K562 (cell line): ENCODE results near the gene GSTT2B. TPM values are rescaled to one million over a fixed set of nuclear protein-coding genes. Genes with fewer than 3 reads are reported as not detected.

Experiments
- ATAC-seq: fragments of 200-7000 bp; cut with Tn5 transposase; 3 replicates; pipeline ENCODE4 v1.9.1; 2020; ENCODE audit warnings: moderate library complexity
- BruUV-seq: library from RNA; stranded (reverse); fragments of 400-500 nt; replicated peaks from 2 replicates; lab custom pipeline; 2021; lab: Mats Ljungman, UMichigan
- CTCF ChIA-PET: fragments of 300-600 bp; formaldehyde crosslinking; extraction: SDS; loops from one replicate; lab custom pipeline; 2021; ENCODE audit warnings: low intra/inter-chr PET ratio; lab: Yijun Ruan, JAX
- POLR2A ChIA-PET: fragments of 300-600, 350-650 bp; sonication (Branson Sonifier 250); formaldehyde crosslinking; extraction: SDS; loops from one replicate; lab custom pipeline; 2021; ENCODE audit warnings: antibody characterized with exemption, inconsistent platforms; lab: Yijun Ruan, JAX
- DNase-seq, 4 experiments: peaks; one replicate each; pipeline versions ENCODE4 v3.0.0 to v3.0.0-alpha.2; 2011 to 2018; ENCODE audit warnings: low spot score in 3 of 4, mixed read lengths in 3 of 4; ENCODE audit errors: extremely low read depth in 1 of 4
- FAIRE-seq: peaks from 2 replicates; lab custom pipeline; 2011; peaks lifted over from hg19 to GRCh38; lab: Jason Lieb, UNC
- H2AFZ ChIP-seq: 2 replicates; pipeline ENCODE4 v1.6.0; 2011; ENCODE audit warnings: low read depth, low read length, control low read depth, inconsistent platforms
- H3K27ac ChIP-seq: fragments of 200-600 bp; 3 replicates; pipeline ENCODE4 v1.8.0; 2011; ENCODE audit warnings: low read depth, mild to moderate bottlenecking, control low read depth, inconsistent platforms, low read length, moderate library complexity, mixed read lengths; ENCODE audit errors: extremely low read depth
- H3K27me3 ChIP-seq, 2 experiments: fragments of 300-600 bp in 1 of 2; 2 replicates in 1 of 2; 3 replicates in 1 of 2; pipeline versions ENCODE4 v1.6.0 to v1.8.0; 2011; ENCODE audit warnings: inconsistent platforms in 2 of 2, low read length in 2 of 2, mild to moderate bottlenecking in 1 of 2, mixed read lengths in 1 of 2, moderate library complexity in 1 of 2; ENCODE audit not compliant: control insufficient read depth in 2 of 2, insufficient read depth in 2 of 2
- H3K36me3 ChIP-seq: fragments of 300-600 bp; 3 replicates; pipeline ENCODE4 v1.8.0; 2011; ENCODE audit warnings: mild to moderate bottlenecking, low read length, inconsistent platforms; ENCODE audit not compliant: control insufficient read depth, insufficient read depth
- H3K4me1 ChIP-seq, 2 experiments: fragments of 200-600 bp in 1 of 2; replicated peaks in 1 of 2; 2 replicates in 1 of 2; 3 replicates in 1 of 2; pipeline versions ENCODE4 v1.5.1 to v1.8.0; 2011; ENCODE audit warnings: inconsistent platforms in 2 of 2, low read length in 2 of 2, mild to moderate bottlenecking in 1 of 2, mixed read lengths in 1 of 2, moderate library complexity in 1 of 2; ENCODE audit not compliant: control insufficient read depth in 2 of 2, insufficient read depth in 2 of 2
- H3K4me2 ChIP-seq: 2 replicates; pipeline ENCODE4 v1.6.1; 2011; ENCODE audit warnings: low read length, control low read depth, inconsistent platforms, mixed read lengths; ENCODE audit not compliant: insufficient read depth
- H3K4me3 ChIP-seq: fragments of 200-600 bp; sonication (generic), shearing (Covaris generic); 2 replicates; pipeline ENCODE4 v1.5.1; 2016; ENCODE audit warnings: control low read depth, inconsistent platforms
- H3K79me2 ChIP-seq: fragments of 200-600 bp; 3 replicates; pipeline ENCODE4 v1.8.0; 2011; ENCODE audit warnings: low read length, inconsistent platforms; ENCODE audit not compliant: control insufficient read depth, insufficient read depth
- H3K9ac ChIP-seq, 2 experiments: 2 replicates each; pipeline versions ENCODE4 v1.6.0 to v1.6.1; 2011; ENCODE audit warnings: low read depth in 2 of 2, low read length in 2 of 2, control low read depth in 1 of 2, inconsistent platforms in 1 of 2, mild to moderate bottlenecking in 1 of 2, mixed read lengths in 1 of 2; ENCODE audit not compliant: insufficient read depth in 1 of 2
- H3K9me1 ChIP-seq: one replicate; pipeline ENCODE4 v1.6.0; 2011; ENCODE audit warnings: inconsistent platforms, mild to moderate bottlenecking, low read length, moderate library complexity; ENCODE audit not compliant: control insufficient read depth, insufficient read depth
- H3K9me3 ChIP-seq: replicated peaks from 2 replicates; pipeline ENCODE4 v1.5.1; 2011; ENCODE audit warnings: low read depth, low read length, inconsistent platforms; ENCODE audit not compliant: control insufficient read depth, insufficient read depth
- H4K20me1 ChIP-seq: replicated peaks from 2 replicates; pipeline ENCODE4 v1.6.1; 2011; ENCODE audit warnings: low read length, inconsistent platforms, mixed read lengths; ENCODE audit not compliant: control insufficient read depth, insufficient read depth
- RHOXF2B ChIP-seq: fragments of 250-450 bp; sonication (Bioruptor Pico); conservative IDR thresholded peaks from 2 replicates; pipeline ENCODE4 v1.5.1; 2021
- WGBS: fragments of 100-300 bp; shearing (Covaris generic); methylation state at CpG from one replicate; pipeline ENCODE4 v1.1.6; 2016; ENCODE audit warnings: low coverage, mixed read lengths; ENCODE audit not compliant: insufficient coverage; ENCODE audit errors: missing lambda C conversion rate; 5-methylcytosine and 5-hydroxymethylcytosine counted together
- in situ Hi-C: fragments of 300-500 bp; cut with MboI; formaldehyde crosslinking; loops from 4 replicates; pipeline ENCODE4 v1.15.0; 2018; ENCODE audit warnings: inconsistent platforms, mixed read lengths
- intact Hi-C: fragments of 100-400 bp; cut with micrococcal nuclease; formaldehyde crosslinking; loops from 2 replicates; pipeline ENCODE4 v1.14.2; 2022
- polyA plus RNA-seq, 8 experiments: library from polyadenylated mRNA; depleted of rRNA in 4 of 8; stranded (reverse) in 5 of 8; unstranded in 3 of 8; fragments of >200 nt; fragmentation: Nextera tagmentation in 2 of 8; fragmentation: Illumina TruSeq in 1 of 8; extraction: Ambion mirVana in 2 of 8; extraction: Trizol in 1 of 8; gene quantifications; 2 replicates each; pipeline versions ENCODE4 v1.2.1 to v1.2.3, GENCODE V29; 2011 to 2014; ENCODE audit warnings: inconsistent platforms in 1 of 8, missing spikeins in 1 of 8
- total RNA-seq, 7 experiments: library from RNA; depleted of rRNA in 6 of 7; stranded (reverse); fragments of >200 nt in 6 of 7; fragmentation: Illumina TruSeq in 2 of 7; extraction: Trizol in 2 of 7; gene quantifications; 2 replicates each; pipeline versions ENCODE4 v1.2.1 to v1.2.3, GENCODE V29; 2011 to 2021; ENCODE audit warnings: low replicate concordance in 1 of 7
- TF ChIP-seq, protein P1 (sequence below): sonication (generic); formaldehyde crosslinking; IDR thresholded peaks from 2 replicates; pipeline ENCODE4 v1.8.1; 2023; ENCODE audit warnings: mild to moderate bottlenecking, missing genetic modification reagents
- TF ChIP-seq, protein P2 (sequence below): fragments of 450-650 bp; IDR thresholded peaks from 2 replicates; pipeline ENCODE4 v1.6.1; 2016; ENCODE audit warnings: mild to moderate bottlenecking, moderate library complexity

GSTT2B gene
- total and polyA plus RNA-seq, 9 of the 15 experiments (the other 6 are each of a cell fraction or from before 2014, with no cell fraction given): not detected

DNA sequence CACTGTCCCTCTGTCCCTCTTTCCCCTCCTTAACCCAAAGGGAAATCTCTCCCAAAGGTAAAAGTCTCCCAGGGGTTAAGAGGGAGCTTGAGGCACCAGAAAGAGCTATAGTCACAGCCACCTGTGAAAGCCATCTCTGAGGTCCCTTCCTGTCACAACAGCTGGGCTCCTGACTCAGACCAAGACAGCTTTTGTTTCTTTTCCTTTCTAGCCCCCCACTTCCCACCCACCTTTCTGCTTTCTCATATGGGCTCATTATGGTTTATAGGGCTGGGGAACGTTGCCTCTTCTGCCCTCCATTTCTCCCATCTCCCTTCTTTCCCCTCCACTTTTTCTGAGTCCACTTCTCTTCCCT is 47.7 kb downstream of the GSTT2B start:
- no peaks in the 10 kb centered on the region for H3K4me1 ChIP-seq
- ATAC-seq: no peak
- H3K79me2 ChIP-seq: no peaks in the 10 kb centered on the region; the same call in 2 of the 3 replicates
- H2AFZ ChIP-seq: peak overlapping the region; percentile 66; the same call in 1 of the 2 replicates
- POLR2A ChIA-PET: interaction anchor here (0.6 to 2.9 kb wide), 5 partner anchors 11 to 85 kb away, joined by 3 to 13 read pairs (median 4); partner anchors contain the start of gene MIF
- DNase-seq: no peak
- no TSS peak for BruUV-seq
- H3K27me3 ChIP-seq: no peaks in the 10 kb centered on the region
- peak overlapping the region; percentile 43 for H3K4me3 ChIP-seq
- CTCF ChIA-PET: no interaction called here
- H3K9me3 ChIP-seq: no peaks in the 10 kb centered on the region
- intact Hi-C loops (no loop called here), in situ Hi-C loops (no loop called here)
- no peak for FAIRE-seq
- no peaks in the 10 kb centered on the region for H3K9me1 ChIP-seq
- no peaks in the 10 kb centered on the region for H4K20me1 ChIP-seq
- peaks cover 19% of the 10 kb centered on the region; the same call in 2 of the 3 replicates for H3K36me3 ChIP-seq
- peak overlapping the region; percentile 75 to 88; a peak in 3 of 4 replicates for H3K9ac ChIP-seq
- no CpG with 5 or more reads among the region's 1 CpG for WGBS
- H3K27ac ChIP-seq: peak overlapping the region; percentile 74
- H3K4me2 ChIP-seq: peak overlapping the region; percentile 72
- TF ChIP-seq RHOXF2B: no peak
- TF ChIP-seq, protein P1, sequence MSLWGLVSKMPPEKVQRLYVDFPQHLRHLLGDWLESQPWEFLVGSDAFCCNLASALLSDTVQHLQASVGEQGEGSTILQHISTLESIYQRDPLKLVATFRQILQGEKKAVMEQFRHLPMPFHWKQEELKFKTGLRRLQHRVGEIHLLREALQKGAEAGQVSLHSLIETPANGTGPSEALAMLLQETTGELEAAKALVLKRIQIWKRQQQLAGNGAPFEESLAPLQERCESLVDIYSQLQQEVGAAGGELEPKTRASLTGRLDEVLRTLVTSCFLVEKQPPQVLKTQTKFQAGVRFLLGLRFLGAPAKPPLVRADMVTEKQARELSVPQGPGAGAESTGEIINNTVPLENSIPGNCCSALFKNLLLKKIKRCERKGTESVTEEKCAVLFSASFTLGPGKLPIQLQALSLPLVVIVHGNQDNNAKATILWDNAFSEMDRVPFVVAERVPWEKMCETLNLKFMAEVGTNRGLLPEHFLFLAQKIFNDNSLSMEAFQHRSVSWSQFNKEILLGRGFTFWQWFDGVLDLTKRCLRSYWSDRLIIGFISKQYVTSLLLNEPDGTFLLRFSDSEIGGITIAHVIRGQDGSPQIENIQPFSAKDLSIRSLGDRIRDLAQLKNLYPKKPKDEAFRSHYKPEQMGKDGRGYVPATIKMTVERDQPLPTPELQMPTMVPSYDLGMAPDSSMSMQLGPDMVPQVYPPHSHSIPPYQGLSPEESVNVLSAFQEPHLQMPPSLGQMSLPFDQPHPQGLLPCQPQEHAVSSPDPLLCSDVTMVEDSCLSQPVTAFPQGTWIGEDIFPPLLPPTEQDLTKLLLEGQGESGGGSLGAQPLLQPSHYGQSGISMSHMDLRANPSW: no peak
- TF ChIP-seq, protein P2, sequence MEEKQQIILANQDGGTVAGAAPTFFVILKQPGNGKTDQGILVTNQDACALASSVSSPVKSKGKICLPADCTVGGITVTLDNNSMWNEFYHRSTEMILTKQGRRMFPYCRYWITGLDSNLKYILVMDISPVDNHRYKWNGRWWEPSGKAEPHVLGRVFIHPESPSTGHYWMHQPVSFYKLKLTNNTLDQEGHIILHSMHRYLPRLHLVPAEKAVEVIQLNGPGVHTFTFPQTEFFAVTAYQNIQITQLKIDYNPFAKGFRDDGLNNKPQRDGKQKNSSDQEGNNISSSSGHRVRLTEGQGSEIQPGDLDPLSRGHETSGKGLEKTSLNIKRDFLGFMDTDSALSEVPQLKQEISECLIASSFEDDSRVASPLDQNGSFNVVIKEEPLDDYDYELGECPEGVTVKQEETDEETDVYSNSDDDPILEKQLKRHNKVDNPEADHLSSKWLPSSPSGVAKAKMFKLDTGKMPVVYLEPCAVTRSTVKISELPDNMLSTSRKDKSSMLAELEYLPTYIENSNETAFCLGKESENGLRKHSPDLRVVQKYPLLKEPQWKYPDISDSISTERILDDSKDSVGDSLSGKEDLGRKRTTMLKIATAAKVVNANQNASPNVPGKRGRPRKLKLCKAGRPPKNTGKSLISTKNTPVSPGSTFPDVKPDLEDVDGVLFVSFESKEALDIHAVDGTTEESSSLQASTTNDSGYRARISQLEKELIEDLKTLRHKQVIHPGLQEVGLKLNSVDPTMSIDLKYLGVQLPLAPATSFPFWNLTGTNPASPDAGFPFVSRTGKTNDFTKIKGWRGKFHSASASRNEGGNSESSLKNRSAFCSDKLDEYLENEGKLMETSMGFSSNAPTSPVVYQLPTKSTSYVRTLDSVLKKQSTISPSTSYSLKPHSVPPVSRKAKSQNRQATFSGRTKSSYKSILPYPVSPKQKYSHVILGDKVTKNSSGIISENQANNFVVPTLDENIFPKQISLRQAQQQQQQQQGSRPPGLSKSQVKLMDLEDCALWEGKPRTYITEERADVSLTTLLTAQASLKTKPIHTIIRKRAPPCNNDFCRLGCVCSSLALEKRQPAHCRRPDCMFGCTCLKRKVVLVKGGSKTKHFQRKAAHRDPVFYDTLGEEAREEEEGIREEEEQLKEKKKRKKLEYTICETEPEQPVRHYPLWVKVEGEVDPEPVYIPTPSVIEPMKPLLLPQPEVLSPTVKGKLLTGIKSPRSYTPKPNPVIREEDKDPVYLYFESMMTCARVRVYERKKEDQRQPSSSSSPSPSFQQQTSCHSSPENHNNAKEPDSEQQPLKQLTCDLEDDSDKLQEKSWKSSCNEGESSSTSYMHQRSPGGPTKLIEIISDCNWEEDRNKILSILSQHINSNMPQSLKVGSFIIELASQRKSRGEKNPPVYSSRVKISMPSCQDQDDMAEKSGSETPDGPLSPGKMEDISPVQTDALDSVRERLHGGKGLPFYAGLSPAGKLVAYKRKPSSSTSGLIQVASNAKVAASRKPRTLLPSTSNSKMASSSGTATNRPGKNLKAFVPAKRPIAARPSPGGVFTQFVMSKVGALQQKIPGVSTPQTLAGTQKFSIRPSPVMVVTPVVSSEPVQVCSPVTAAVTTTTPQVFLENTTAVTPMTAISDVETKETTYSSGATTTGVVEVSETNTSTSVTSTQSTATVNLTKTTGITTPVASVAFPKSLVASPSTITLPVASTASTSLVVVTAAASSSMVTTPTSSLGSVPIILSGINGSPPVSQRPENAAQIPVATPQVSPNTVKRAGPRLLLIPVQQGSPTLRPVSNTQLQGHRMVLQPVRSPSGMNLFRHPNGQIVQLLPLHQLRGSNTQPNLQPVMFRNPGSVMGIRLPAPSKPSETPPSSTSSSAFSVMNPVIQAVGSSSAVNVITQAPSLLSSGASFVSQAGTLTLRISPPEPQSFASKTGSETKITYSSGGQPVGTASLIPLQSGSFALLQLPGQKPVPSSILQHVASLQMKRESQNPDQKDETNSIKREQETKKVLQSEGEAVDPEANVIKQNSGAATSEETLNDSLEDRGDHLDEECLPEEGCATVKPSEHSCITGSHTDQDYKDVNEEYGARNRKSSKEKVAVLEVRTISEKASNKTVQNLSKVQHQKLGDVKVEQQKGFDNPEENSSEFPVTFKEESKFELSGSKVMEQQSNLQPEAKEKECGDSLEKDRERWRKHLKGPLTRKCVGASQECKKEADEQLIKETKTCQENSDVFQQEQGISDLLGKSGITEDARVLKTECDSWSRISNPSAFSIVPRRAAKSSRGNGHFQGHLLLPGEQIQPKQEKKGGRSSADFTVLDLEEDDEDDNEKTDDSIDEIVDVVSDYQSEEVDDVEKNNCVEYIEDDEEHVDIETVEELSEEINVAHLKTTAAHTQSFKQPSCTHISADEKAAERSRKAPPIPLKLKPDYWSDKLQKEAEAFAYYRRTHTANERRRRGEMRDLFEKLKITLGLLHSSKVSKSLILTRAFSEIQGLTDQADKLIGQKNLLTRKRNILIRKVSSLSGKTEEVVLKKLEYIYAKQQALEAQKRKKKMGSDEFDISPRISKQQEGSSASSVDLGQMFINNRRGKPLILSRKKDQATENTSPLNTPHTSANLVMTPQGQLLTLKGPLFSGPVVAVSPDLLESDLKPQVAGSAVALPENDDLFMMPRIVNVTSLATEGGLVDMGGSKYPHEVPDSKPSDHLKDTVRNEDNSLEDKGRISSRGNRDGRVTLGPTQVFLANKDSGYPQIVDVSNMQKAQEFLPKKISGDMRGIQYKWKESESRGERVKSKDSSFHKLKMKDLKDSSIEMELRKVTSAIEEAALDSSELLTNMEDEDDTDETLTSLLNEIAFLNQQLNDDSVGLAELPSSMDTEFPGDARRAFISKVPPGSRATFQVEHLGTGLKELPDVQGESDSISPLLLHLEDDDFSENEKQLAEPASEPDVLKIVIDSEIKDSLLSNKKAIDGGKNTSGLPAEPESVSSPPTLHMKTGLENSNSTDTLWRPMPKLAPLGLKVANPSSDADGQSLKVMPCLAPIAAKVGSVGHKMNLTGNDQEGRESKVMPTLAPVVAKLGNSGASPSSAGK: no peak
